ENCODE results near the gene ZNF143. TPM values are rescaled to one million over a fixed set of nuclear protein-coding genes. Genes with fewer than 3 reads are reported as not detected.
"Not testable (repeated sequence)": the region's sequence is repeated elsewhere in the genome, so short reads cannot be mapped to it uniquely, and the experiment has no call there.

The ZNF143 gene
- total RNA-seq, result 31.3 and 33.1 TPM in 2 replicates

DNA sequence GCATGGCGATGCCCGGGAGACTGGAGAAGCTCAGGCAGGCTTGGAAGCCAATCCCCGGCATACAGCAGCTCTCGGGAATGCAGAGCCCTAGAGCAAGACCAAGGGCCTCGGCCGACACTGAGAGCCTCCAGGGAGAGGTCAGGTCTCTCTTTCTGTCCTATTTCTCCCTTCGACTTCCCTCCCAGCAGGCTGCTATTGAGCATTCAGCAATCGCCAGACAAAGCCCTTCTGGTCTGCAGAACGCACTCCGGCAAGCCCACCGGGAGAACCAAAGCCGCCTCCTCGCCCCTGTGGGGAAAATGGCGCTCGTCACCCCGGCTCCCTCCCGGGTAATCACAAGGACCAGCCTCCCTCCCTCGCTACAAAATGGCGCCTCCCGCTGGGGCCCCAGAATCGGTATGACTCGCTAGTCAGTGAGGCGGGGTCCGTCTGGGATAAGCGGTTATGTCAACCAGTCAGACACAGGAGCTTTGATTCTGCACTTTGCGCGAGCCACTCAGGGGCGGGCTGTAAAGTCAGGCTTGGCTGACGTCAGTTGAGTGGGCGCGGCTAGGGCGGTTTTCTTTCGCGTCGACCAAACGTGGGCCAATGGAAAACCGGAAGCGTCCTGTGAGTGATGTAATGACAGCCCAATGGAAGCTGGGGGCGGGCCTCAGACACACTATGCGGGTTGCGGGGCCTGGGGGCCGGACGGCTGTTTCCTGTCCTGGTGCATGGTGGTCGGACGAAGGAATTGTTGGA, at the start of gene ZNF143:
ZNF143 (plus strand) TSS at position 691 of the 741 bp plus-strand sequence. CDS start 10,297 bp downstream, outside the sequence.
- intact Hi-C loops (cut with micrococcal nuclease), result loop anchor here (1.0 to 10.0 kb wide), 21 partner anchors 46 to 1397 kb away; partner anchors contain the start of genes AKIP1, AMPD3, CTR9 and EIF4G2

DNA sequence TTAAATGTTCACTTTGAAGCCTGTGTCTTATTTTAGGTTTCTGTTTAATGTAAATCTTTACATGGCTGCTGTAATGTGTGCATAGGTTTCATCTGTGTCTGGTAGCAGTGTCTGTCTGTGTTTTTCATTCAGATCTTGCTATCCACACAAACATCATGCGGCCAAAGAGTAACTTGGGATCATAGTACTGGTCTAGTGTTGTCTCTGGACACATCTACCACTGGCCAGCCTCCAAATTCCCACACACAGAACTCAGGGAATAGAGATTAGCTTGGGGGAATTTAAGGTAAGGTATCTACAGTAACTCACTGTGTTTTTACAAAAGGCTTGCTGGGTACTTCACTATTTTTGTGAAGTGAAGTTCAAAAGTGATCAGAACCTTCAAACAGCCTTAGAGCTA, 32.1 kb upstream of the ZNF143 start:
- intact Hi-C loops (cut with micrococcal nuclease), result no loop called here

DNA sequence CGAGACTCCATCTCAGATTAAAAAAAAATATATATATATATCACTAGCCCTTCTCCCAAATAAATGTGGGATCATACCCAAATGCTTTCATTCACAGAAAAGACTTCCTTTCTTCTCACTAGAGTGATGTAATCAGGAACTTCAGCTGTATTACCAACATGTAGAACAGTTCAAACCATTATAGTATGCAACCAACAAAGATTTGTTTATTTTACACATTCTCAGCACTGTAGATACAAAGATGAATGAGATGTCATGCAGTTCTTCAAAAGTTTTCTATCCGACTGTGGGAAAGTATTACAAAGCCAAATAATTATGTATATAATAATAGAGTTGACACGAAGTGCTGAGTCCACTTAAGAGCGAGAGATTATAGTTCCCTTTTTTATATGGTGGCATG, 22.2 kb upstream of the ZNF143 start:
- intact Hi-C loops (cut with micrococcal nuclease), result loop anchor here (10.0 kb wide), 1 partner anchor 274 kb away; no protein-coding TSS in a partner anchor

DNA sequence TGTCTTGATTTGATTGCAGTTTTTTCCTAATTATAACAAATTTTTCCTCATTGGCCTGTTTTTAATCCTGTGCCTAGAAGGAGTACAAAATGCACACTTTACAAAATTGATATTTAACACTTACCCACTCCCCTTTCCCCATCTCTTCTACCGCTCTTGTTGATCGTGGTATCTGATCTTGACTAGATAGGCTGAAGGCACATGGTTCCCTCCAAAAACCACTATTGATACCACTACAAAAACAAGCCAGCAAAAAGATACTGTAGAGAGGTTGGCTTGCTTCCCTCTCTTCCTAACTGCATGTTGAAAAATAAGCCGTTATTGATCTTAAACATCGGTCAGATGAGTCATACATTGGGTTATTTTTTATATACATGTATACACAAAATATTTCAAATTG, 14.6 kb upstream of the ZNF143 start:
- intact Hi-C loops (cut with micrococcal nuclease), result no loop called here

DNA sequence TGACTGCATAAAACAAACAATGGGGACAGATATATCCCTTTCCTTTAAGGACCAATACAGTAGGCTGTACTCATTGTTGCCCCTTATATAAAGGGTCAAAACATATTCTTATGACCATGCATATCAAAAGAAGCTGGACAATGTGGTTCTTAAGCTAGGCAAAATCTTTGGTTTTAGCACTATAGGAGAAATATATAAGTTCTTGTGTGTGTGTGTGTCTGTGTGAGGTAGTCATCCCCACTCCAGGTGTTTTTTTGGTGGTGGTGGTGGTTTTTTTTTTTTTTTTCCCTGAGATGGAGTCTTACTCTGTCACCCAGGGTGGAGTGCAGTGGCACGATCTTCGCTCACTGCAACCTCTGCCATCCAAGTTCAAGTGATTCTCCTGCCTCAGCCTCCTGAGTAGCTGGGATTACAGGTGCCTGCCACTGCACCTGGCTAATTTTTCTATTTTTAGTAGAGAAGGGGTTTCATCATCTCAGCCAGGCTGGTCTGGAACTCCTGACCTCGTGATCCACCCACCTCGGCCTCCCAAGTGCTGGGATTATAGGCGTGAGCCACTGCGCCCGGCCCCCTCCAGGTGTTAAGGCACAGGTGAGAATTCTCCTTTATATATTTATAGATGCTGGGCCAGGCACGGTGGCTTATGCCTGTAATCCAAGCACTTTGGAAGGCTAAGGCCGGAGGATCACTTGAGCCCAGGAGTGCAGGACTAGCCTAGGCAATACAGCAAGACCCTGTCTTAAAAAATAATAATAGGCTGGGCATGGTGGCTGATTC, 12.0 kb upstream of the ZNF143 start:
- intact Hi-C loops (cut with micrococcal nuclease), result no loop called here

DNA sequence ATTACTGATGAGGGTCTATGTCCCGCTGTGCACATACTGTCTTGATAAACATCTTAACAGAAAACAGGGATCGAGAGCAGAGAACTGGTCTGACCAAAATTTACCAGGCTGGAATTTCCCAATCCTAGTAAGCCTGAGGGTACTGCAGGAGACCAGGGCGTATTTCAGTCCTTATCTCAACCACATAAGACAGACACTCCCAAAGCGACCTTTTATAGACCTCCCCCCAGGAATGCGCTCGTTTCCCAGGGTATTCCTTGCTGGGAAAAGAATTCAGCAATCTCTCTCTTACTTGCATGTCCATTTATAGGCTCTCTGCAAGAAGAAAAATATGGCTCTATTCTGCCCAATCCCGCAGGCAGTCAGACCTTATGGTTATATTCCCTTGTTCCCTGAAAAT, 8.8 kb upstream of the ZNF143 start:
- intact Hi-C loops (cut with micrococcal nuclease), result not testable (repeated sequence)

DNA sequence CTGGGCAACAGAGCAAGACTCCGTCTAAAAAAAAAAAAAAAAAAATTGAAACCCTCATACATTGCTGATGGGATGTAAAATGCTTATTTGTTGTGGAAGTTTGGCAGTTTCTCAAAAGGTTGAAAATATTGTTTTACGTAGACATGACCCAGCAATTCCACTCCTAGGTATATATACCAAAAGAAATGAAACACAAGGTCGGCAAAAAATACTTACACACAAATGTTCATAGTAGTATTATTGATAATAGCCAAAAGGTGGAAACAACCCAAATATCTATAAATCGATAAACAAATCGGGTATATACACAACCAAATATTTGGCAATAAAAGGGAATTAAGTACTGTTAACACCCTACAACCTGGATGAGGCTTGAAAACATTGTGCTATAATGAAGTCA, 5.1 kb upstream of the ZNF143 start:
- intact Hi-C loops (cut with micrococcal nuclease), result no loop called here

DNA sequence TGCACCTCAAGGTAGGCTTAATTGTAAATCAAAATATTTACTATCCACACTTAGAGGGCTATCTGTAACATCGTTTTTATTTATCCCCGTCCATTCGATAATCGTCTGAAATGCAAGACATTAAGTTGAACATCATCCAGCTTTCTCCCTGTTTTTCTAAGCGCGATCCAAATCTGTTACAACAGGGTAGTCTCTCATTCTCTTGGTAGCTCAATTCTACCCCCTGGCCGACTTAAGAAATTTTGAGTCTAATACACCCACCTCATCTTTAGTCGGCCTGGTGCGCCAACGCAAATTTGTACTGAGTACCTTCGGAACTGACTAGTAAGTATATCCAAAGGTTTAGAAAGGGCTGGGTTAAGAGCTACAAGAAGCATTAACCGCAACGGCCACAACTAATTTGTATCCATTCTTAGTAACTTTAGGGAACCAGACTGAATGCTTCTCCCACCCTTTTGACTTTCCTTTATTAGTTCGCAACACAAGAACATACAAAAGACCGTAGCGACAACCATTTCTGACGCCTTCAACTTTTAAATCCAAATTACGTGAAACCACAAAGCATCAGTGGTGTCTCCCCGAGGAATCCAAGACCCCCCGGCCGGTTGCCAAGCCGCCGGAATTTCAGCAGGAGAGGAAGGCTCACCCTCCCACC, 1.0 kb upstream of the ZNF143 start:
- intact Hi-C loops (cut with micrococcal nuclease), result loop anchor here (1.0 to 10.0 kb wide), 21 partner anchors 47 to 1398 kb away; partner anchors contain the start of genes AKIP1, AMPD3, CTR9 and EIF4G2

DNA sequence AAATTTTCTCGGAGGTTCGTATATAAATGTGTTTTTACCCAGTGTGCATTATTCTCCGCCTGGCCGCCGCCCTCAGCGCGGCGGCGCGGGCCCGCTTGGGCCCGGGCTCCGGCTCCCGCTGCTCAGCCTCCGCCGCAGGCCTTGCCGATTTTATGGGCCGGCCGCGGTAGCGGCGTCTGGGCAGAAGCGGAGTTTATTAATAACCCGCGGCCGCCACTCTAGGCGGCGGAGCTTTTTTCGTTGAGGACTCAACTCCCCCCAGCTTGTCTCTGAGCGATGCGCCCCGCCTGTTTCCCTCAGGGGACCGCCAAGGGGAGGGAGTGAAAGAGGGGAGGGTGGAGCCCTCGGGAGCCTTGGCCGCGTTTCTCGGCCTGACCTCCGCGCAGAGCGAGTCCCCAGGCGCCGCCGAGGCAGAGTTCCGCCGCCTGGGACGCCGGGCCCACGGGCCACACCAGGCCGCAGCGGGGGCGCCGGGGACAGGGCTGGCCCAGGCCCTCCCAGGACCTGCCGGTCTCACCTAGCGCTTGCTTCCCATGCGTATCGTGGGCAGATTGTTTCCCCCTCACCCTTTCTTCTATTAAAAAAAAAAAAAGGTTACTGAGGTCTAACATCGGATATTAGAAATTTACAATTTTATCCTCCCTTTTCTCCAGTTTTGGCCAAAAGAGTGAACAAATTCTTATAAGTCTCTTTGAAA, 399 bp downstream of the ZNF143 start:
- intact Hi-C loops (cut with micrococcal nuclease), result loop anchor here (2.0 to 10.0 kb wide), 6 partner anchors 202 to 1396 kb away; partner anchors contain the start of genes AMPD3, CTR9 and ZBED5

DNA sequence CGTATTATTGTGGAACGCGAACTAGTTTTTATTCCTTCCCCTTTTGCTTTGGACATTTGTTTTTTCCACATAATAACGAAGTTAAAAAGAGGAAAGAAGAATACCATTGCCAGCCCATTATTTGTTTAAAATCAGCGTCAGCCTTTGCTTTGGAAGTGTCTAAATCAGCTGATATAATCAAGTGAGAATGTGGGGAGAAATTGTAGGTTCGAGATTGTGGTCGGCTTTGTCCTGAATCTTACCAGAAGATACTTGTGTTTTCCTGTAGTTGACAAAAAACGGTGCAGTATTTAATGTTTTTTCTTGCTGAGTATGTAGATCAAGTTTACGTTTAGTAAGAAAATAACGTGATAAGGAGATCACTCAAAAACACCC, 935 bp downstream of the ZNF143 start:
- intact Hi-C loops (cut with micrococcal nuclease), result loop anchor here (2.0 to 10.0 kb wide), 6 partner anchors 201 to 1396 kb away; partner anchors contain the start of genes AMPD3, CTR9 and ZBED5

DNA sequence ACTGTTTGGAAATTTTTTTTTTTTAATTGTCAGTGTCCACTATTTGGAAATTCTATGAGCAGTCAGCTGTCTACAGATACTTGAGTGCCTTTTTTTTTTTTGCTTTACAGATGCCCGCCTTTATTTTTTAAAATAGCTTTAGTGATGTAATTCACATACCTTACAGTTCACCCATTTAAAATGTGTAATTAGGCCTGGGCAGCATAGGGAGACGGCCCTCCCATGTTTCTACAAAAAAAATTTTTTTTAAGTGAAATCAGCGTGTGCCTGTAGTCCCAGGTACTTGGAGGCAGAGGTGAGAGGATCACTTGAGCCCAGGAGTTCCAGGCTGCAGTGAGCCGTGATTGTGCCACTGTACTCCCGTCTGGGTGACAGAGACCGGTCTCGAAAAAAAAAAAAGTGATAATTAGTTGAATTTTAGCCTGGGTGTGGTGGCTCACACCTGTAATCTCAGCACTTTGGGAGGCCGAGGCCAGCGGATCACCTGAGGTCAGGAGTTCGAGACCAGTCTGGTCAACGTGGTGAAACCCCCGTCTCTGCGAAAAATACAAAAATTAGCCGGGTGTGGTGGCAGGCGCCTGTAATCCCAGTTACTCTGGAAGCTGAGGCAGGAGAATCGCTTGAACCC, 1.5 kb downstream of the ZNF143 start:
- intact Hi-C loops (cut with micrococcal nuclease), result loop anchor here (5.0 to 10.0 kb wide), 3 partner anchors 995 to 1395 kb away; partner anchors contain the start of genes AMPD3, CTR9 and ZBED5

DNA sequence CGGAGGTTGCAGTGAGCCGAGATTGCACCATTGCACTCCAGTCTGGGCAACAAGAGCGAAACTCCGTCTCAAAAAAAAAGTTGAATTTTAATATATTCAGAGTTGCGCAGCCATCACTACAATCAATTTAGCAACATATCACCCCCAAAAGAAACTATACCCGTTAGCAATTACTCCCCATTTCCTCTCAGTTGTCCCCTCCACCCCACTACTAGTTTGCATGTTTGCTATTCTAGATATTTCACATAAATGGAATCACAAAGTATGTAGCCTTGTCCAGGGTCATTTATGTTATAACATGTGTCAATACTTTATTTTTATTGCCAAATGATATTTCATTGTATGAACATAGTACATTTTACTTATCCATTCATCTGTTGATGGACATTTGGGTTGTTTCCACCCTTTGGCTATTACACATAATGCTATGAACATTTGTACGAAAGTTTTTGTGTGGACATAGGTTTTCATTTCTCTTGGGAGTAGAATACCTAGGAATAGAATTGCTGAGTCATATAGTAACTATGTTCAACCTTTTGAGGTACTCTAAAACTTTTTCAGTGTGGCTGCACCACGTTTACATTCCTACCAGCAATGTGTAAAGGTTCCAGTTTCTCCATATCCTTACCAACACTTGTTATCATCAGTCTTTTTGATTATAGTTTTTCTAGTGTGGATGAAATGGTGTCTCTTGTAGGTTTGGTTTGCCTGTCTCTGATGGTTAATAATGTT, 2.2 kb downstream of the ZNF143 start:
- intact Hi-C loops (cut with micrococcal nuclease), result loop anchor here (5.0 to 10.0 kb wide), 3 partner anchors 994 to 1394 kb away; partner anchors contain the start of genes AMPD3, CTR9 and ZBED5

DNA sequence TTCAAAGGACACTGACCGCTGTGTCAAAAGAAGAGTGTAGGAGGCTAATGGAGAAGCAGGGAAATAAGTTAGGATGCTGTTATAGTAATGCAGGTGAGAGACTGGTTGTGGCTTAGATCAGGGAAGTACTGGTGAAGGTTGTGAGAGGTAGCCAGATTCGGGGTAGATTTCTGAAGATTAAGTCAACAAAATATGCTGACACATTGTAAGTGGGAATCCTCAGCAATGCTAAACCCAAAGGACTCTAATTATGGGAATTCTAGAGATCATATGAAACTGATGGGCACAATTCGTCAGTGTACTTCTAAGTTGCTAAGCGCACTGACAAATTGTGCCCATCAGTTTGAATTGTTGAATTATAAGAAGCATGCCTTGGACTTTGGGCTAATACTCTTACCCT, 10.0 kb downstream of the ZNF143 start:
- intact Hi-C loops (cut with micrococcal nuclease), result no loop called here

DNA sequence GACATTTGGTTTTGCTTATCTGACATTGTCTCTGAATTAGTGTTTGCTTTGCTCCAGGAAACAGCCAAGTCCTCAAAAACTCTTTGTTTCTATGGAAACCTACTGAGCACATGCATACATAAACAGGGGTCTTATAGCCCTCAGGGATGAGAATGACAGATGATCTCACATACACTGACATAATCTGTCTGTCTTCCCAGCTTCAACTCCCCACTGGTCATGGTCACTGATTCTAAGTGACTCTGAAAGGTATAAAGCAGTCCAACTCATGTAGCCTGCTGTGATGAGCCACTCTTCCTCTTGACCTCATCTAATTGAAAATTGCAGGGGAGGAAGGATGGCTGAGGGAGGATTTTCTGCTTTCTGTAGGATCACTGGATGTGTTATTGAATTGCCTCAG, 12.6 kb downstream of the ZNF143 start:
- intact Hi-C loops (cut with micrococcal nuclease), result no loop called here

DNA sequence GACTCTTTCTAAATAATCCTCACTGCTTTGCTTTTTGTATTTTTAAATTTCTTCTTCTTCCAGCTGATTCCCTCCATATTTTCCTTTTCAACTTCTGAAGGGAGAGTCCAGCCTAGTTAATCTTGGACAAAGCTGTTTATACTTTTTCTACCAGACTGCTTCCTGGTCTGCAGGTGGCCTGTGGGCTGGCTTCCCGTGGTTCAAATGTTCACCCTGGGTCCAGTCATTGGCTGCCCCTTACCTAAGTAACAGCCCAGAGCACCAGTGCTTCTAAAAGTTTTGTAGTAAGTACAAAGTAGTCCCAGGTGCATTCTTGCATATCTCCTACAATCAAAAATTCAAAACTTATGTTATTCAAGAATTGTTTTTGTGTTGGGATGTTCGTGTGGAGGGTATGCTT, 19.1 kb downstream of the ZNF143 start:
- intact Hi-C loops (cut with micrococcal nuclease), result no loop called here

DNA sequence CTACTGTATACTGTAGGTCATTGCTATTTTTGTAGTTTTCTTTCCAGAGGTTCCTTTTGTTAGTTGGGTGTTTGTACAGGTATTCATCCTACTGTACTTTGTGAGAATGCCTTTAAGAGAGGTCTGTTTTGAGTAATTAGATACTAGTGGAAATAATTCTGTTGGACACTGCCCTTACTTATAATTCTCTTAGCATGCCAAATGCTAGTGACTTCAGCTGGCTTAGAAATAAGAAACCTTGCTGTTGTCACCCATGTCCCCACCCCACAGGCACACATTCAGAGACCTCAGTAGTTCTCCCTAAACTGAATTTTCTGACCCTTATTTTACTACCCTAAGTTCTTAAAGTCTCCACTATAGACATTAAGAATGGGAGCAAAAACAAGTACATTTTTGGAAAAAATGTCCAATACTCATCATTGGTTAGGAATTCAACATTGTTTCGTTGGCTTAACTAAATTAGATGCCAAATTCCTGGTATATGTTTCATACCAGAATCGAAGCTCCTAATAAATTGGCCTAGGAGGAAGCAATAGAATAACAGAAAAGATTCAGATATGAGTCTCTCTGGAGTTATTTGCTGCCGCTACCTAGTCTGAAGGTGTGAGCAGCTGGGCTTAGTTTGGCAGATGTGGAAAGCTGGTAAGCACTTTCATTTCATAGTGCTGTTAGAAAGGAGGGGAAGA, 28.4 kb downstream of the ZNF143 start:
- intact Hi-C loops (cut with micrococcal nuclease), result no loop called here

DNA sequence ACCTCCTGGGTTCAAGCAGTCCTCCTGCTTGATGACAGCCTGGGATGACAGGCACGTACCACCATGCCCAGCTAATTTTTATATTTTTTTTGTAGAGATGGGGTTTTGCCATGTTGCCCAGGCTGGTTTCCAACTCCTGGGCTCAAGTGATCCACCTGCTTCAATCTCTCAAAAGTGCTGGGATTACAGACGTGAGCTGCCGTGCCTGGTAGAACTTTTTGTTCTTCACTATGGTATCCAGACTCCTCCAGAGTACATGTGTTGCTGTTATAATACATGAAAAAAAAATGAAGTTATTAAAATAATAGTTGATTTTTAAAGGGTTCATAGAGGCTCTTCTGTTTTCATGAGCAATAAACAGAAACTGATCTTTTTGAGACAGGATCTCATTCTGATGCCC, 29.6 kb downstream of the ZNF143 start:
- intact Hi-C loops (cut with micrococcal nuclease), result no loop called here

DNA sequence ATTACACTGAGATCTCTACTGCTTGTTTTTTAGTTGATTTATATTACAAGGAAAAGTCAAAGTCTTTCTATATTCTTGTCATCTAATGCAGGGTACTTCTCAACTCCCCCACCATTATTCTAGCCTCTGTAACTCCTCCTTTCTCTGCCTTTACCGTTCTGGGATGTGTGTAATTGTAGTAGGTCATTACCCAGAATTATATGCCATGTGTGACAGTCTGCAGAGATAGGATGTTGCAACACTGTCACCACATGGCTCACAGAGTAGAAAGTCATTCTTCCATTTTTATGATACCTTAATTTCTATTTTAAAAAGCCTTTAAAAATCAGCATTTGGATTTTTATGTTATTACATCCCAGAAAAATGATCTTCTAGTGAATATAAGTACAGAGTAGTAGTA, 32.7 kb downstream of the ZNF143 start:
- intact Hi-C loops (cut with micrococcal nuclease), result no loop called here

DNA sequence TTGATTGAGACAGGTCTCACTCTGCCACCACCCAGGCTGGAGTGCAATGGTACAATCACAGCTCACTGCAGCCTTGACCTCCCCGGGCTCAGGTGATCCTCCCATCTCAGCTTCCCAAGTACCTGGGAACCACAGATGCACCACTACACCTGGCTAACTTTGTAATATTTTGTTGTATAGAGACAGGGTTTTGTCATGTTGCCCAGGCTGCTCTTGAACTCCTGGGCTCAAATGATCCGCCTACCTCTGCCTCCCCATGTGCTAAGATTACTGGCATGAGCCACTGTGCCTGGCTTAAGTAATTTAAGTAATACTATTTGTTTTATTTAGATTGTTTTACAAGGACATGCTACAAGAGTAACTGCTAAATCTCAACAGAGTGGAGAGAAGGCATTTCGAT, 33.5 kb downstream of the ZNF143 start:
- intact Hi-C loops (cut with micrococcal nuclease), result no loop called here

Measured in T-helper 1 cell treated with Interleukin-12 subunit alpha and Interleukin-12 subunit beta and Interleukin-4 antibody, amounts not matched to agents 30 ng/mL and 1 ng/mL, for 36 hours (primary cell).